ENCODE results near the gene GKN1. TPM values are rescaled to one million over a fixed set of nuclear protein-coding genes. Genes with fewer than 3 reads are reported as not detected.
A peak's percentile ranks its signal among the peaks of the same experiment; 100 is the strongest.

GKN1 gene
- total and polyA plus RNA-seq, 4 experiments from 2014 or later: not detected

DNA sequence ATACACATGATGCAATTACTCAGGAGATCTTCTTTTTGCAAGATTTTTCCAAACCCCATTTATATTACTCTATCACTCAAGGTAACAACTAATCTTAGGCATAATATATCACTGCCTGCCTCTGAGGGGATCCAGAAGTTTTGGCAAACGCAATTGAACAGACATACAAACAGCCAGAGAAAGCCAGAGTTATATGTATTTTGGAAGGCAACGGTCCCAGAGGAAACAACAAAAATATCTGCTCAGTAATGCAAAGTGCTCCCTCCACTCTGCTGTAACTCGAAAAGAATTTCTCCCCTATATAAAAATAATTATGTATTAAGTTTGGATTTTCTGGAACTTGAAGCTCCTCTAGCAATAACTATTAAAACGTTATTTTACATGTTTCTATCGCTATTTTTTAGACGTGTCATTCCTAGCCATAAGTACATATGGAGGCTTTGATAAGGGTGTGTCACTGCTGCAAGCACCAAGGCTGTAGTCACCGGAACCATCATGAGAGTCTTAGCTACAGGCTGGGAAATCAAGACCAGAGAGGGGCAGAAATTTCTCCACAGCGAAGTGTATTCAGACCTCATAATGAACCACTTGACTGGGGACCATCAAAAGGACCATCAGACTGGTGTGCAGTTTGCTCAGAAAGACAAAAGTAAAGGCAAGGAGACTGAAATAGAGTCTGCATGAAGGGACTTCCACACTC lies 3.7 kb upstream of the GKN1 start:
- Mint-ChIP-seq H3K4me1 (no peaks in the 10 kb centered on the region), H3K27ac (no peak overlapping the region), H3K9me3 (peaks cover 0 to 2% (median 0%) of the 10 kb centered on the region in 8 donors), H3K36me3 (no peaks in the 10 kb centered on the region), H3K4me3 (no peak overlapping the region), H3K27me3 (peaks cover 14 to 16% of the 10 kb centered on the region in 2 donors)
- DNase-seq: no peak
- no peak overlapping the region for H3K27ac ChIP-seq (ENCODE audit: low read depth, low read length)
- ChIA-PET CTCF (ENCODE audit: partially characterized antibody) (no interaction called here), POLR2A (ENCODE audit: partially characterized antibody) (no interaction called here)
- no peaks in the 10 kb centered on the region for H3K4me1 ChIP-seq (ENCODE audit: insufficient read depth, low read length)
- no peaks in the 10 kb centered on the region for H3K36me3 ChIP-seq (ENCODE audit: insufficient read depth, low read length)
- H3K9me3 ChIP-seq (ENCODE audit: control insufficient read depth in 1 of 2, low read length in 2 of 2): no peaks in the 10 kb centered on the region
- intact Hi-C loops (cut with micrococcal nuclease): no loop called here
- no peak overlapping the region for H3K4me3 ChIP-seq (ENCODE audit: low read length in 2 of 2)
- H3K27me3 ChIP-seq (ENCODE audit: insufficient read depth, low read length): peaks cover 2% of the 10 kb centered on the region

DNA sequence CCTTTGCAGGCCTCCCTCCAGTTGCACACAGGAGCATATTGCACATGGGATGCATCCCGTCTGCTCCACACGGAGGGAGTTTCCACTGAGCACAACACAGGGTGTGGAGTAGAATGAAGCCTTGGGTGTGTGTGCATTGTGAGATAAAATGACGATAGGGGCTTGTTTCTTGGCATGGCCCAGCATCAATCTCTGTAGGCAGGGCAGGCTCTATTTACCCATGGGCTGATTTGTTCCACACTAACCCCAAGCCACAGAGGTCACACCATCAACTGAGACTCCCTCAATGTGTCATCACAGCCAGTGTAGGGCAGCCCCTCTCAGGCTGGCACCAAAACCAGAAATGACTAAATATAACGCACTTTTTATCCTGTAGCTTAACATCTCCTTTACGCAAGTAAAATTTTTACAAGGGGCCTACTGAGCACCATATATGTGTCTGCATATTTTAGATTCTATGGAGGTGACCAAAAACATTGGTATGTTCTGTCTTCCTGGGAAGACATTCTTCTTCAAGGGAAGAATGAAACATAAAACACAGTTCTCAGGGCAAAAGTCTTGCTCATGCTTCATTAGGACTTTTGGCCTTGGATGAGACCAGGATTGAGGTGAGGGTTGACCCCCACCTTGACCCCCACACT lies 2.7 kb upstream of the GKN1 start:
- no peak overlapping the region for H3K4me3 ChIP-seq (ENCODE audit: low read length in 2 of 2)
- Mint-ChIP-seq H3K36me3 (no peaks in the 10 kb centered on the region), H3K4me1 (no peaks in the 10 kb centered on the region), H3K9me3 (peaks cover 0 to 2% (median 0%) of the 10 kb centered on the region in 8 donors), H3K27ac (no peak overlapping the region), H3K4me3 (no peak overlapping the region), H3K27me3 (peaks cover 12 to 14% of the 10 kb centered on the region in 2 donors)
- H3K36me3 ChIP-seq (ENCODE audit: insufficient read depth, low read length): no peaks in the 10 kb centered on the region
- no peaks in the 10 kb centered on the region for H3K9me3 ChIP-seq (ENCODE audit: control insufficient read depth in 1 of 2, low read length in 2 of 2)
- ChIA-PET CTCF (ENCODE audit: partially characterized antibody) (no interaction called here), POLR2A (ENCODE audit: partially characterized antibody) (no interaction called here)
- peaks cover 5% of the 10 kb centered on the region for H3K27me3 ChIP-seq (ENCODE audit: insufficient read depth, low read length)
- no peak overlapping the region for H3K27ac ChIP-seq (ENCODE audit: low read depth, low read length)
- H3K4me1 ChIP-seq (ENCODE audit: insufficient read depth, low read length): no peaks in the 10 kb centered on the region
- intact Hi-C loops (cut with micrococcal nuclease): no loop called here
- no peak for DNase-seq

DNA sequence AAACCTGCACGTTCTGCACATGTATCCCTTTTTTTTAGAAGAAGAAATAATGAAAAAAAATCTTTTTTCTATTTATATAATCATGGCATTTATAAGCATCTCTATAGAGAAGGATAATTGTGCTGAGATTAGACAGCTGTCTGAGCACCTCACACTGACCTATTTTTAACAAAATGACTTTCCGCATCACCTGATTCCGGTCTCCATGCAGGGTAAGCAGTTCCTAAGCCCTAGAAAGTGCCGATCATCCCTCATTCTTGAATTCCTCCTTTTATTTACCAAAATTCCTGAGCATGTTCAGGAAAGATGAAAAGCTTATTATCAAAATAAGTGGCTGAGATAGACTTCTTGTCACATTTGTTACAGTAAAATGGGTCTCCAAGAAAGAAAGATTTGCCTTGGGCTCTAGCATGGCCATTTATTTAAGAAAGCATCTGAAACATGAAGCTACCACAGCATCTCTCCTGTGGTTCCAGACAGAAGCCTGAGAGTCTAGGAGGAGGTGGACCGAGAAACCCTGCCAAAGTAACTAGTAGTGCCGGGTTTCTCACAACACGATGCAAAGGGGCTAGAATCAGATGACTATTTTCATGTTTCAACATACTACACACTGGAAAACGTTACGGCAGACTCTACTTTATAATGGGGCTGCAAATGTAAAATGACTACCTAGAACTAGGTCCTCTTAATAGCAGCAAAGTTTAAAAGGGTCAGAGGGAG lies 670 bp downstream of the GKN1 start:
- H3K4me1 ChIP-seq (ENCODE audit: insufficient read depth, low read length): no peaks in the 10 kb centered on the region
- CTCF ChIA-PET (ENCODE audit: partially characterized antibody): interaction anchor here (2.0 kb wide), 1 partner anchor 32 kb away, joined by 6 read pairs; no protein-coding TSS in a partner anchor
- peaks cover 13% of the 10 kb centered on the region for H3K27me3 ChIP-seq (ENCODE audit: insufficient read depth, low read length)
- H3K9me3 ChIP-seq (ENCODE audit: control insufficient read depth in 1 of 2, low read length in 2 of 2): no peaks in the 10 kb centered on the region
- Mint-ChIP-seq H3K27me3 (peaks cover 16 to 27% of the 10 kb centered on the region in 2 donors), H3K4me1 (no peaks in the 10 kb centered on the region), H3K4me3 (no peak overlapping the region), H3K36me3 (no peaks in the 10 kb centered on the region), H3K27ac (no peak overlapping the region), H3K9me3 (peaks cover 0 to 2% (median 0%) of the 10 kb centered on the region in 8 donors)
- no peak for DNase-seq
- intact Hi-C loops (cut with micrococcal nuclease): no loop called here
- H3K4me3 ChIP-seq (ENCODE audit: low read length in 2 of 2): no peak overlapping the region
- H3K27ac ChIP-seq (ENCODE audit: low read depth, low read length): no peak overlapping the region
- no peaks in the 10 kb centered on the region for H3K36me3 ChIP-seq (ENCODE audit: insufficient read depth, low read length)
- POLR2A ChIA-PET (ENCODE audit: partially characterized antibody): no interaction called here

DNA sequence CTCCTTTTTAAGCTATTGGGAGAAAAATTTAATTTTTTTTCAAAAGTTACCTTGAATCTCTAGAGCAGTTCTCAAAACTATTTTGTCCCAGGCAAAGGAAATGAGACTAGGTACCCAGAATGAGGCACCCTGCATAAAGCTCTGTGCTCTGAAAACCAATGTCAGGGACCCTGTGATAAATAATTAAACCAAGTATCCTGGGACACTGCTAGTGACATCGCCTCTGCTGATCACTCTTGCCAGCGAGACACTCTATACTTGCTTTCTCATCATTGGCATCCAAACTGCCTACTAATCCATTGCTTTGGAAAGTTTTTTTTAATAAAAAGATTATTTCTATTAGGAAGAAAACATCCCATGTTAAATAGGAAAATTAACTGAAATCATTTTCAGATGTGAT lies 1.4 kb downstream of the GKN1 start:
- H3K9me3 ChIP-seq (ENCODE audit: control insufficient read depth in 1 of 2, low read length in 2 of 2): no peaks in the 10 kb centered on the region
- no peaks in the 10 kb centered on the region for H3K4me1 ChIP-seq (ENCODE audit: insufficient read depth, low read length)
- Mint-ChIP-seq H3K9me3 (peaks cover 0 to 2% (median 0%) of the 10 kb centered on the region in 8 donors), H3K27ac (no peak overlapping the region), H3K27me3 (peaks cover 16 to 31% of the 10 kb centered on the region in 2 donors), H3K36me3 (no peaks in the 10 kb centered on the region), H3K4me1 (no peaks in the 10 kb centered on the region), H3K4me3 (no peak overlapping the region)
- no peak overlapping the region for H3K27ac ChIP-seq (ENCODE audit: low read depth, low read length)
- intact Hi-C loops (cut with micrococcal nuclease): no loop called here
- CTCF ChIA-PET (ENCODE audit: partially characterized antibody): interaction anchor here (2.0 kb wide), 1 partner anchor 33 kb away, joined by 6 read pairs; no protein-coding TSS in a partner anchor
- H3K27me3 ChIP-seq (ENCODE audit: insufficient read depth, low read length): peaks cover 20% of the 10 kb centered on the region
- POLR2A ChIA-PET (ENCODE audit: partially characterized antibody): no interaction called here
- H3K36me3 ChIP-seq (ENCODE audit: insufficient read depth, low read length): no peaks in the 10 kb centered on the region
- DNase-seq: no peak
- no peak overlapping the region for H3K4me3 ChIP-seq (ENCODE audit: low read length in 2 of 2)

DNA sequence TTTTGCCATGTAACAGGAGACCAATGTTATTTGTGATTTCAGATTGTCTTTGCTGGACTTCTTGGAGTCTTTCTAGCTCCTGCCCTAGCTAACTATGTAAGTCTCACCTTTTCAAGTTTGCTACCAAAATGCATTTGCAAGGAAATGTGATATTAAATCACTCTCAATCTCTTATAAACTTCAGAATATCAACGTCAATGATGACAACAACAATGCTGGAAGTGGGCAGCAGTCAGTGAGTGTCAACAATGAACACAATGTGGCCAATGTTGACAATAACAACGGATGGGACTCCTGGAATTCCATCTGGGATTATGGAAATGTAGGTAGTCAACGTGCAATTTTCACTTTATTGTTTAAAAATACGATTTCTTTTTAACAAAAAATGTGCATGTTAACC lies 3.0 kb downstream of the GKN1 start:
- intact Hi-C loops (cut with micrococcal nuclease): no loop called here
- H3K9me3 Mint-ChIP-seq: peaks cover 0 to 2% (median 0%) of the 10 kb centered on the region in 8 donors
- CTCF ChIA-PET (ENCODE audit: partially characterized antibody): no interaction called here
- Histone ChIP-seq H3K27me3 (ENCODE audit: insufficient read depth, low read length) (peaks cover 20% of the 10 kb centered on the region), H3K9me3 (ENCODE audit: control insufficient read depth in 1 of 2, low read length in 2 of 2) (no peaks in the 10 kb centered on the region), H3K4me1 (ENCODE audit: insufficient read depth, low read length) (no peaks in the 10 kb centered on the region), H3K4me3 (ENCODE audit: low read length in 2 of 2) (no peak overlapping the region), H3K36me3 (ENCODE audit: insufficient read depth, low read length) (no peaks in the 10 kb centered on the region), H3K27ac (ENCODE audit: low read depth, low read length) (no peak overlapping the region)
- no peak for DNase-seq
- H3K27me3 Mint-ChIP-seq: peaks cover 19 to 33% of the 10 kb centered on the region in 2 donors
- no peaks in the 10 kb centered on the region for H3K36me3 Mint-ChIP-seq
- no peak overlapping the region for H3K27ac Mint-ChIP-seq
- H3K4me1 Mint-ChIP-seq: no peaks in the 10 kb centered on the region
- H3K4me3 Mint-ChIP-seq: no peak overlapping the region
- POLR2A ChIA-PET (ENCODE audit: partially characterized antibody): no interaction called here

DNA sequence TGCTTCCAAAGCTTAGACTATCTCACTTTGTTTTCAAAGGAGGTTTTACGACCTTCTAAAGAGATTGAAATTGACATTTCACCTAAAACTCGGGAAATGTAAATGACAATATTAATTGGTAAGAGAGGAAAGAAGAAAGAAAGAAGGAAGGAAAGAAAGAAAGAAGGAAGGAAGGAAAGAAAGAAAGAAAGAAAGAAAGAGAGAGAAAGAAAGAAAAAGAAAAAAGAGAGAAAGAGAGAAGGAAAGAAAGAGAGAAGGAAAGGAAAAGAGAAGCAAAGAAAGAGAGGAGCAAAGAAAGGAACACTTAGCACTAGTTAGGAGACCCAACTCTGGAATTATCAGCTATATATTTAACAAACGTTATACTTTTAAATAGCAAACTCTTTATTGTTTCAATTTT lies 3.7 kb downstream of the GKN1 start:
- no peaks in the 10 kb centered on the region for H3K9me3 ChIP-seq (ENCODE audit: control insufficient read depth in 1 of 2, low read length in 2 of 2)
- H3K4me1 Mint-ChIP-seq: no peaks in the 10 kb centered on the region
- H3K36me3 ChIP-seq (ENCODE audit: insufficient read depth, low read length): no peaks in the 10 kb centered on the region
- no peaks in the 10 kb centered on the region for H3K36me3 Mint-ChIP-seq
- peaks cover 19 to 33% of the 10 kb centered on the region in 2 donors for H3K27me3 Mint-ChIP-seq
- H3K4me1 ChIP-seq (ENCODE audit: insufficient read depth, low read length): no peaks in the 10 kb centered on the region
- H3K27me3 ChIP-seq (ENCODE audit: insufficient read depth, low read length): peaks cover 20% of the 10 kb centered on the region
- H3K4me3 ChIP-seq (ENCODE audit: low read length in 2 of 2): no peak overlapping the region
- no peak overlapping the region for H3K4me3 Mint-ChIP-seq
- intact Hi-C loops (cut with micrococcal nuclease): no loop called here
- H3K9me3 Mint-ChIP-seq: peaks cover 0 to 2% (median 0%) of the 10 kb centered on the region in 8 donors
- no peak overlapping the region for H3K27ac ChIP-seq (ENCODE audit: low read depth, low read length)
- ChIA-PET POLR2A (ENCODE audit: partially characterized antibody) (no interaction called here), CTCF (ENCODE audit: partially characterized antibody) (no interaction called here)
- peak overlapping the region in 1 of 7 donors; percentile 57 for H3K27ac Mint-ChIP-seq
- no peak for DNase-seq

DNA sequence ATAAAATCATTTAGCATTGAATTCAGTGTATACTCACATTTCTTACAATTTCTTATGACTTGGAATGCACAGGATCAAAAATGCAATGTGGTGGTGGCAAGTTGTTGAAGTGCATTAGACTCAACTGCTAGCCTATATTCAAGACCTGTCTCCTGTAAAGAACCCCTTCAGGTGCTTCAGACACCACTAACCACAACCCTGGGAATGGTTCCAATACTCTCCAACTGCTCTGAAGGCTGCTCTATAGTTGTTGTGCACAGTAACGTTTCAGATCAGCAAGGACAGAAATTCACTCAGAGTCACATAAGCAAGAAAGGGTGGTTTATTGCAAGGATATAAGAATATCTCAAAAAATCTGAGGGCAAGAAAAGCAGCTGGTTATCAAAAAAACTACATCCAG lies 6.5 kb downstream of the GKN1 start:
- no peak overlapping the region for H3K4me3 Mint-ChIP-seq
- Histone ChIP-seq H3K27ac (ENCODE audit: low read depth, low read length) (no peak overlapping the region), H3K36me3 (ENCODE audit: insufficient read depth, low read length) (no peaks in the 10 kb centered on the region), H3K27me3 (ENCODE audit: insufficient read depth, low read length) (peaks cover 15% of the 10 kb centered on the region), H3K9me3 (ENCODE audit: control insufficient read depth in 1 of 2, low read length in 2 of 2) (no peaks in the 10 kb centered on the region), H3K4me3 (ENCODE audit: low read length in 2 of 2) (no peak overlapping the region), H3K4me1 (ENCODE audit: insufficient read depth, low read length) (no peaks in the 10 kb centered on the region)
- peaks cover 16 to 22% of the 10 kb centered on the region in 2 donors for H3K27me3 Mint-ChIP-seq
- ChIA-PET CTCF (ENCODE audit: partially characterized antibody) (no interaction called here), POLR2A (ENCODE audit: partially characterized antibody) (no interaction called here)
- H3K27ac Mint-ChIP-seq: no peak overlapping the region
- no peak for DNase-seq
- no peaks in the 10 kb centered on the region for H3K36me3 Mint-ChIP-seq
- H3K4me1 Mint-ChIP-seq: no peaks in the 10 kb centered on the region
- peaks cover 0 to 3% (median 0%) of the 10 kb centered on the region in 8 donors for H3K9me3 Mint-ChIP-seq
- intact Hi-C loops (cut with micrococcal nuclease): no loop called here

Measured in CD4-positive, alpha-beta memory T cell (primary cell).